NOMO-1 treated with DMSO at 0.1 percent for 48 hours (cell line): ENCODE results near the gene MFSD12.
"Not testable (repeated sequence)": the region's sequence is repeated elsewhere in the genome, so short reads cannot be mapped to it uniquely, and the experiment has no call there.

Experiments
- DNase-seq: peaks from one replicate; lab custom pipeline; 2025; ENCODE audit not compliant: unreplicated experiment; lab: John Stamatoyannopoulos, UW

Gene MFSD12

DNA sequence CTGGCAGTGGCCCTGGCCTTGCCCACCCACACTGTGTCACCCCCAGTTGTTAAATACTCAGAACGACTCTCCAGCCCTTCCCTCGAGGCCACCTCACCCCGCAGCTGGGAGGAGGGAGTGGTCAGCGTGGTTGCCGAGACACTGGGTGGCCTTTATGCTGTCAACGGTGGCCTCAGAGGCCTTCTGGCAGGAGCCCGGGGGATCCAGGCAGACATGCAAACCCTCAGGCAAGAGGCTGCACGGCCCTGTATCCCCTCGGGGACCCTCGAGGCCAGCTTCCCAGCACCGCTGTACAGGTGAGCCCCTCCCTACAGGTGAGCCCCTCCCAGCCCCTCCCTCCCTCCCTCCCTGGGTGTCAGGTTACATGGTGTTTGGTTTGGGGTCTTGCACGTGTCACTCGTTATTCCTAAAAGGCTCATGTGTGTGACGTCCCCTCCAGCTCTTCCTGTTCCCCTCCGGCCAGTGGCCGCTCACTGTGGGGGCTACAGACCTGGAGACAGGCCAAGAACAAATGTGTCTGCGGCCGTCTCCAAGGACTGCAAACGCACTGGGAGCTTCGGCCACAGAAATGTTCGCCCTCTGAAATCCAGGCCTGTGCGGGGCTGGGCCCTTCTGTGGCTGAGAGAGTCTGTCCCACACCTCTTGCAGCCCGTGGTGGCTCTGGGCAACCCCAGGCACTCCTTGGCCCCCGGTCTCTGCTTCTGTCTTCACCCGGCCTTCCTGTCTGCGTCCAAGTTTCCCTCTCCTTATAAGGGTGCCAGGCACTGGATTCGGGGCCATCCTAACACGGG, 18.2 kb downstream of the MFSD12 start, which contains the start of gene TEKTIP1:
Gene TEKTIP1 (plus strand): TSS at position 210 of the 791 bp plus-strand sequence. CDS start 4 bp downstream, at position 214.
- no peak for DNase-seq

DNA sequence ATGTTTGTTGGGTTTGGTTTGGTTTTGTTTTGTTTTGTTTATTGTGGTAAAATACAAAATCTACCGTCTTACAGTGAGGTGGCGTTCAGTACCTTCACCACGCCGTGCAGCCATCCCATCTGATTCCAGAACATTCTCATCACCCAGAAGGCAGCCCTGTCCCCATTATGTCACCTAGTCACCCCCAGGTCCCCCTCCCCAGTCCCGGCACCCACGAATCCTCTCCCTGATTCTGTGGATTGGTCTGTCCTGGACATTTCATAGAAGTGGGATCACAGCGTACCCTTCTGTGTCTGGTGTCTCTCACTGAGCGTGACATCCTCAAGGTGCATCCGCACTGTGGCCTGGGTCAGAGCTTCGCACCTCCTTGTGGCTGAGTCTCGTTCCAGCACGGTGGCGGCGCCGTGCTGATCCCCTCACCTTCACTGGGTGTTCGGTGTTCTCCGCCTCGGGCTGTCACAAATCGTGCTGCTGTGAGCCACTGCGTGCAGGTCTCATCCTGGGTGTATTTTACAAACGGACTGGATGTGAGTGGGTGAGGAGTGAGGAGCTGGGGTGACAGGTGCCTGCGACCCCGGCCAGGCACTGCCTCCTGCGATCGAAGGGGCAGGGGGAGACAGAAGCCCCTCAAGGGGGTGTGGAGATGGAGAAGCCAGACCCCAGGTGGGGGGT, 19.0 kb downstream of the MFSD12 start:
- no peak for DNase-seq

DNA sequence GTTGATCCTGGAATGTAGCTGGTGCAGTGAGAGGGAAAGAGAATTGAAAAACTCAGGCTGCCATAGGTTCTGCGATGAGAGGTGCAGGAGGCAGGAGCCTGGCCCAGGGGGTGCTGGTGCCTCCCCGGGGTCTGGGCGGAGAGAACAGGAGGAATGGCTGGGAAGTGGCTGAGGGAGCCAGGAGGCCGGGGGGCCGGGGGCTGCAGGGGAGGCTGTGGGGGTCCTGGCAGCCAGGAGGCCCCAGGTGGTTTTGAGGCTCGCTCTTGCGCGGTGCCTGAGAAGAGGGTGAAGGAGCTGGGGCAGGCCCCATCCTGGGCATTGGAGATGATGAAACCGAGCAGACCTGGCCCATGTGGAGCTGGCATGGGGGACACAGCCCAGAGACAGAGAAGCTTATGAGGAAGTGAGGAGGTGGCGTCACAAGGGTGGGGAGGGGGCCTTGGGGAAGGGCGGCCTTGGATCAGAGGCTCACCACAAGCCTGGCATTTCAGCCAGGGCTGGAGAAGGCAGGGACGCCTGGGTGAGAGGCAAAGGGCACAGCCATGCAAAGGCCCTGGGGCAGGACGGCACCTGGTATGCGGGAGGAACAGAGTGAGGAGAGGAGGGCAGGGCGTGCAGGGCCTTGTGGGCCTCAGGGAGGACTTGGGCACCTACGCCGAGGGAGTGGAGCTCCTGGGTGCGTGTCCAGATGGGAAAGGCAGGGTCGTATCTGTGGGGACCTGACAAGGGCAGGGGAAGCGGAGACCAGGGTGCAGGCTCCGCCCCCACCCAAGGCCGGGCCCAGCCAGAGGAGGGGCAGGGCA, 19.7 kb downstream of the MFSD12 start:
- no peak for DNase-seq

DNA sequence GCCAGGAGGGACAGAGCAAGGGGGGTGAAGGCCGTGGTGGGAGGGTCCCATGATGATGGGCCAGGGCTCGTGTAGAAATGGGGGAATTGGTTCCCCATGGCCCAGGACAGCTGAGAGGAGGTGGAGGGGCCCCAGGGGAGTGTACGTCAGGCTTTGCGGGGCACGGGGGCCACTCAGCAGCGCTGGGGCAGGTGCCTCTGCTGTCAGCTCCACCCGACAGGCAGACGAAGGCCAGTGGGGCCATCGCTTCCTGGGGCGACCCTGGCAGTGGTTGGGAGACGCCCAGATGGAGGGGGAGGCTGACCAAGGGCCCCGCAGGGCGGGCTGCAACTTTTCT, 20.3 kb downstream of the MFSD12 start:
- DNase-seq, result no peak

- no peak for DNase-seq
Observed at GRCh38 chr19:3536429-3537100, 20.8 kb downstream of the MFSD12 start.

- no peak for DNase-seq
Observed at GRCh38 chr19:3535981-3536380, 21.4 kb downstream of the MFSD12 start.

- no peak for DNase-seq
Observed at GRCh38 chr19:3535563-3535965, 21.8 kb downstream of the MFSD12 start.

- no peak for DNase-seq
Observed at GRCh38 chr19:3535235-3535535, 22.2 kb downstream of the MFSD12 start.

GRCh38 chr19:3534375-3535234, 22.8 kb downstream of the MFSD12 start:
- no peak for DNase-seq

GRCh38 chr19:3533563-3534216, 23.7 kb downstream of the MFSD12 start:
- DNase-seq, result no peak

DNA sequence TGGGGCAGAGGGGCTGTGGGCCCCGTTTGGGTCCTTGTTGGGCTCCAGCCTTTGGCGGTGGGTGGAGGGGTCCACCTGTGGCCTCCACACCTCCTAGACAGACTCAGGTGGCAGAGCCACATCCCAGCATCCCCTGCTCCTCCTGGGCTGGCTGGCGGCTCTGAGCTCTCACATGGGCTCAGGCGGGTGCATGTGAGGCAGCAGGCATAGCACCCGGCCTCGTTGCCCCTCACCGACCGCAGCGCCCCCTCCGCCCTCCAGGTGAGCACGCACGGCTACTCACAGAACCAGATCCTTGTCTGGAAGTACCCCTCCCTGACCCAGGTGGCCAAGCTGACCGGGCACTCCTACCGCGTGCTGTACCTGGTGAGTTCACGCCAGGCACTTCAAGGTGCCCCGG, 24.4 kb downstream of the MFSD12 start:
- DNase-seq, result no peak

DNA sequence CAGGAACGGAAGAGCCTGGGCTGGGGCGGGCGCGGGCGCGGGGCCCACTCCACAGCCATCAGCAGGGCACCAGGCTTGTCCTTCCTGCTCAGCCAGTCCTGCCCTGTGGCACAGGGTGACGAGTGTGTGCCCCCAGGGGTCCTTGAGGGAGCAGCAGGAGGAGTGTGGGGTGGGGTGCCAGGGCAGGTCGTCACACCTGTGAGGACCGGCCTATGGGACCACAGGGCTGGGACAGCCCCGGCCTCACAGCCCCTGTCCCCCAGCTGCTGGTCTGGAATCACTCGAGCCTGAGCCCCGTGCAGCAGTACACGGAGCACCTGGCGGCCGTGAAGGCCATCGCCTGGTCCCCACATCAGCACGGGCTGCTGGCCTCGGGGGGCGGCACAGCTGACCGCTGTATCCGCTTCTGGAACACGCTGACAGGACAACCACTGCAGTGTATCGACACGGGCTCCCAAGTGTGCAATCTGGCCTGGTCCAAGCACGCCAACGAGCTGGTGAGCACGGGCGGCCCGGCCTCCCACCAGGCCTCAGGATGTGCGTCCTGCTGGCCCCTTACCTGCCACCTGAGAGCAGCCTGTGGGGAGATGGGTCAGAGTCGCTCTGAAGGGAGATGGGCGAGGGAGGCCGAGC, 25.1 kb downstream of the MFSD12 start:
- no peak for DNase-seq

GRCh38 chr19:3531716-3532115, 25.7 kb downstream of the MFSD12 start:
- DNase-seq, result no peak

- no peak for DNase-seq
Observed at GRCh38 chr19:3530389-3530788, 27.0 kb downstream of the MFSD12 start.

DNA sequence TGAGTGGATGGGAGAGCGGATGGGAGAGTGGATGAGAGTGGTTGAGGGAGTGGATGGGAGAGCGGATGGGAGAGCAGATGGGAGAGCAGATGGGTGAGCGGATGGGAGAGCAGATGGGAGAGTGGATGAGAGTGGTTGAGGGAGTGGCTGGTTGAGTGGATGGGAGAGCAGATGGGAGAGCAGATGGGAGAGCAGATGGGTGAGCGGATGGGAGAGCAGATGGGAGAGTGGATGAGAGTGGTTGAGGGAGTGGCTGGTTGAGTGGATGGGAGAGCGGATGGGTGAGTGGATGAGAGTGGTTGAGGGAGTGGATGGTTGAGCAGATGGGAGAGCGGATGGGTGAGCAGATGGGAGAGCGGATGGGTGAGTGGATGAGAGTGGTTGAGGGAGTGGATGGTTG, 28.1 kb downstream of the MFSD12 start:
- not testable (repeated sequence) for DNase-seq

DNA sequence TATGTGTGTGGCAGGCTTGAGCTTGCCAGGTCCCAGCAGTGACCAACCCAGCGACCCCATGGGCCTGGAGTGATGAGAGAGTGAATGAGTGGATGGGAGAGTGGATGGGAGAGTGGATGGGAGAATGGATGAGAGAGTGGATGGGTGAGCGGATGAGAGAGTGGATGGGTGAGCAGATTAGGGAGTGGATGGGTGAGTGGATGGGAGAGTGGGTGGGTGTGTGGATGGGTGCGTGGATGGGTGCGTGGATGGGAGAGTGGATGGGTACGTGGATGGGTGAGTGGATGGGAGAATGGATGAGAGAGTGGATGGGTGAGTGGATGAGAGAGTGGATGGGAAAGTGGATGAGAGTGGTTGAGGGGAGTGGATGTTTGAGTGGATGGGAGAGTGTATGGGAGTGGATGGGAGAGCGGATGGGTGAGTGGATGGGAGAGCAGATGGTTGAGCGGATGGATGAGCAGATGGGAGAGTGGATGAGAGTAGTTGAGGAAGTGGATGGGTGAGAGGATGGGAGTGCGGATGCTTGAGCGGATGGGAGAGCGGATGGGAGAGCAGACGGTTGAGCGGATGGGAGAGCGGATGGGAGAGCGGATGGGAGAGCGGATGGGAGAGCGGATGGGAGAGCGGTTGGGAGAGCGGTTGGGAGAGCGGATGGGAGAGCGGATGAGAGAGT, 28.7 kb downstream of the MFSD12 start:
- DNase-seq, result no peak

DNA sequence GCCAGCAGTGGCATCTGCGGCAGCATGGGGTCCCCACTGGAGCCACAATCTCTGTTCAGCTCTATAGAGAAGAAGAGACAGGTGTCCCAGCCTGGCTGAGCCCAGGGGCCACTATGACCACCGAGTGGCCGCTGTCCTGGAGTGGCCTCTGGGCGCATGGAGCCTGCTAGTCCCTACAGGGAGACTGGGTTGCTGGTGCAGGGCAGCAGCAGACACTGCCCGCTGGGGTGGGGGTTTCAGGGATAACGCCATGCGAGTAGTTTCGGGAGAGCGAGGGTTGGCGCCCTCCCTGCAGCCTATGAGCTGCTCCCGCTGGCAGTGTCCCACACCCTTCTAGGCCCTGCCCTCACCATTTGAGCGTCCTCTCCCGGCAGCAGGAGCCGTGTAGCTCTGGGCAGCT, 29.3 kb downstream of the MFSD12 start:
- DNase-seq, result no peak

- no peak for DNase-seq
Observed at GRCh38 chr19:3527238-3527910, 30.0 kb downstream of the MFSD12 start.
